ENCODE measurements around the gene PRCD.

PRCD gene

GRCh38 chr17:76570457-76570856 is 30.6 kb downstream of the PRCD start:
- no peak for TF ChIP-seq CTCF (IDR thresholded peaks at IDR 0.05; ENCODE audit: extremely low read depth, insufficient read depth, missing control alignments)
- no peak for DNase-seq (ENCODE audit: low spot score)
- in situ Hi-C loops (cut with MboI; ENCODE audit: low pct_unique_long_range_greater_than_20kb, low sequenced_read_pairs, unreplicated experiment), result no loop called here

GRCh38 chr17:76570877-76571471 is 31.1 kb downstream of the PRCD start:
- no peak for TF ChIP-seq CTCF (IDR thresholded peaks at IDR 0.05; ENCODE audit: extremely low read depth, insufficient read depth, missing control alignments)
- in situ Hi-C loops (cut with MboI; ENCODE audit: low pct_unique_long_range_greater_than_20kb, low sequenced_read_pairs, unreplicated experiment), result no loop called here
- DNase-seq (ENCODE audit: low spot score), result no peak

GRCh38 chr17:76572201-76572910 is 32.5 kb downstream of the PRCD start:
- no peak for DNase-seq (ENCODE audit: low spot score)
- no peak for TF ChIP-seq CTCF (IDR thresholded peaks at IDR 0.05; ENCODE audit: extremely low read depth, insufficient read depth, missing control alignments)
- in situ Hi-C loops (cut with MboI; ENCODE audit: low pct_unique_long_range_greater_than_20kb, low sequenced_read_pairs, unreplicated experiment), result no loop called here

- DNase-seq (ENCODE audit: low spot score), result no peak
- in situ Hi-C loops (cut with MboI; ENCODE audit: low pct_unique_long_range_greater_than_20kb, low sequenced_read_pairs, unreplicated experiment), result no loop called here
- no peak for TF ChIP-seq CTCF (IDR thresholded peaks at IDR 0.05; ENCODE audit: extremely low read depth, insufficient read depth, missing control alignments)
These were observed 33.3 kb downstream of the PRCD start for GRCh38 chr17:76573096-76573495.

GRCh38 chr17:76574166-76574565 is 34.3 kb downstream of the PRCD start:
- in situ Hi-C loops (cut with MboI; ENCODE audit: low pct_unique_long_range_greater_than_20kb, low sequenced_read_pairs, unreplicated experiment), result no loop called here
- TF ChIP-seq CTCF (IDR thresholded peaks at IDR 0.05; ENCODE audit: extremely low read depth, insufficient read depth, missing control alignments), result no peak
- no peak for DNase-seq (ENCODE audit: low spot score)

GRCh38 chr17:76575570-76575969 is 35.7 kb downstream of the PRCD start:
- no peak for TF ChIP-seq CTCF (IDR thresholded peaks at IDR 0.05; ENCODE audit: extremely low read depth, insufficient read depth, missing control alignments)
- in situ Hi-C loops (cut with MboI; ENCODE audit: low pct_unique_long_range_greater_than_20kb, low sequenced_read_pairs, unreplicated experiment), result no loop called here
- DNase-seq (ENCODE audit: low spot score), result no peak
